Neural cell (in vitro differentiated cells): Measurements from ENCODE around the gene UCK2.

Source experiments
- TAF1 ChIP-seq: IDR thresholded peaks from 2 replicates; pipeline ENCODE4 v1.6.1; 2012; ENCODE audit warnings: low read depth
- TF ChIP-seq, protein P1 (sequence below): fragments of 450-650 bp; IDR thresholded peaks from 2 replicates; pipeline ENCODE4 v1.5.1; 2014; ENCODE audit warnings: antibody characterized with exemption, mild to moderate bottlenecking, moderate library complexity; ENCODE audit not compliant: poor library complexity, severe bottlenecking

- TF ChIP-seq, protein P1, sequence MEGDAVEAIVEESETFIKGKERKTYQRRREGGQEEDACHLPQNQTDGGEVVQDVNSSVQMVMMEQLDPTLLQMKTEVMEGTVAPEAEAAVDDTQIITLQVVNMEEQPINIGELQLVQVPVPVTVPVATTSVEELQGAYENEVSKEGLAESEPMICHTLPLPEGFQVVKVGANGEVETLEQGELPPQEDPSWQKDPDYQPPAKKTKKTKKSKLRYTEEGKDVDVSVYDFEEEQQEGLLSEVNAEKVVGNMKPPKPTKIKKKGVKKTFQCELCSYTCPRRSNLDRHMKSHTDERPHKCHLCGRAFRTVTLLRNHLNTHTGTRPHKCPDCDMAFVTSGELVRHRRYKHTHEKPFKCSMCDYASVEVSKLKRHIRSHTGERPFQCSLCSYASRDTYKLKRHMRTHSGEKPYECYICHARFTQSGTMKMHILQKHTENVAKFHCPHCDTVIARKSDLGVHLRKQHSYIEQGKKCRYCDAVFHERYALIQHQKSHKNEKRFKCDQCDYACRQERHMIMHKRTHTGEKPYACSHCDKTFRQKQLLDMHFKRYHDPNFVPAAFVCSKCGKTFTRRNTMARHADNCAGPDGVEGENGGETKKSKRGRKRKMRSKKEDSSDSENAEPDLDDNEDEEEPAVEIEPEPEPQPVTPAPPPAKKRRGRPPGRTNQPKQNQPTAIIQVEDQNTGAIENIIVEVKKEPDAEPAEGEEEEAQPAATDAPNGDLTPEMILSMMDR, result no peak
- TF ChIP-seq TAF1, result no peak
Measured at GRCh38 chr1:165834229-165834628, 6.8 kb downstream of the UCK2 start.
